ENCODE data around the gene CDK14.

GRCh38 chr7:90946730-90947501 is 350.8 kb downstream of the CDK14 start:
- TF ChIP-seq POLR2AphosphoS5 (IDR thresholded peaks at IDR 0.05), result no peak
- no peak for TF ChIP-seq CTCF (IDR thresholded peaks at IDR 0.05; ENCODE audit: poor library complexity, severe bottlenecking)
- no peak for TF ChIP-seq TAF1 (IDR thresholded peaks at IDR 0.05; ENCODE audit: low read depth)
- TF ChIP-seq, protein P1, sequence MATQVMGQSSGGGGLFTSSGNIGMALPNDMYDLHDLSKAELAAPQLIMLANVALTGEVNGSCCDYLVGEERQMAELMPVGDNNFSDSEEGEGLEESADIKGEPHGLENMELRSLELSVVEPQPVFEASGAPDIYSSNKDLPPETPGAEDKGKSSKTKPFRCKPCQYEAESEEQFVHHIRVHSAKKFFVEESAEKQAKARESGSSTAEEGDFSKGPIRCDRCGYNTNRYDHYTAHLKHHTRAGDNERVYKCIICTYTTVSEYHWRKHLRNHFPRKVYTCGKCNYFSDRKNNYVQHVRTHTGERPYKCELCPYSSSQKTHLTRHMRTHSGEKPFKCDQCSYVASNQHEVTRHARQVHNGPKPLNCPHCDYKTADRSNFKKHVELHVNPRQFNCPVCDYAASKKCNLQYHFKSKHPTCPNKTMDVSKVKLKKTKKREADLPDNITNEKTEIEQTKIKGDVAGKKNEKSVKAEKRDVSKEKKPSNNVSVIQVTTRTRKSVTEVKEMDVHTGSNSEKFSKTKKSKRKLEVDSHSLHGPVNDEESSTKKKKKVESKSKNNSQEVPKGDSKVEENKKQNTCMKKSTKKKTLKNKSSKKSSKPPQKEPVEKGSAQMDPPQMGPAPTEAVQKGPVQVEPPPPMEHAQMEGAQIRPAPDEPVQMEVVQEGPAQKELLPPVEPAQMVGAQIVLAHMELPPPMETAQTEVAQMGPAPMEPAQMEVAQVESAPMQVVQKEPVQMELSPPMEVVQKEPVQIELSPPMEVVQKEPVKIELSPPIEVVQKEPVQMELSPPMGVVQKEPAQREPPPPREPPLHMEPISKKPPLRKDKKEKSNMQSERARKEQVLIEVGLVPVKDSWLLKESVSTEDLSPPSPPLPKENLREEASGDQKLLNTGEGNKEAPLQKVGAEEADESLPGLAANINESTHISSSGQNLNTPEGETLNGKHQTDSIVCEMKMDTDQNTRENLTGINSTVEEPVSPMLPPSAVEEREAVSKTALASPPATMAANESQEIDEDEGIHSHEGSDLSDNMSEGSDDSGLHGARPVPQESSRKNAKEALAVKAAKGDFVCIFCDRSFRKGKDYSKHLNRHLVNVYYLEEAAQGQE (IDR thresholded peaks at IDR 0.05; ENCODE audit: borderline replicate concordance), result no peak
